Osteoblast (primary cell): Measurements from ENCODE around the gene TRIM38. TPM values are rescaled to one million over a fixed set of nuclear protein-coding genes. Genes with fewer than 3 reads are reported as not detected.
A peak's percentile ranks its signal among the peaks of the same experiment; 100 is the strongest.

Source experiments
- DNase-seq: peaks from one replicate; pipeline ENCODE4 v3.0.0; 2011; ENCODE audit warnings: low spot score, mixed read lengths; ENCODE audit not compliant: insufficient read length; ENCODE audit errors: missing footprints
- H2AFZ ChIP-seq: 2 replicates; pipeline ENCODE4 v1.6.0; 2011; ENCODE audit warnings: mild to moderate bottlenecking, low read length
- H3K27ac ChIP-seq: 2 replicates; pipeline ENCODE4 v1.5.1; 2011; ENCODE audit warnings: mild to moderate bottlenecking, low read depth, low read length, moderate library complexity
- H3K27me3 ChIP-seq: 2 replicates; pipeline ENCODE4 v1.6.0; 2012; ENCODE audit warnings: mild to moderate bottlenecking, control low read depth, inconsistent platforms, low read length, moderate library complexity; ENCODE audit not compliant: insufficient read depth
- H3K36me3 ChIP-seq: 2 replicates; pipeline ENCODE4 v1.5.1; 2011; ENCODE audit warnings: mild to moderate bottlenecking, low read length, control low read depth, moderate library complexity; ENCODE audit not compliant: insufficient read depth
- H3K4me1 ChIP-seq: 2 replicates; pipeline ENCODE4 v1.5.1; 2011; ENCODE audit warnings: mild to moderate bottlenecking, low read length, control low read depth, moderate library complexity; ENCODE audit not compliant: insufficient read depth
- H3K4me2 ChIP-seq: 2 replicates; pipeline ENCODE4 v1.6.0; 2011; ENCODE audit warnings: mild to moderate bottlenecking, low read length; ENCODE audit not compliant: insufficient read depth
- H3K4me3 ChIP-seq: fragments of 200-600 bp; sonication (generic); 3 replicates; pipeline ENCODE4 v1.5.1; 2012; ENCODE audit warnings: mild to moderate bottlenecking, low read length, inconsistent platforms; ENCODE audit not compliant: insufficient read depth
- H3K79me2 ChIP-seq: 2 replicates; pipeline ENCODE4 v1.6.0; 2012; ENCODE audit warnings: mild to moderate bottlenecking, low read length, control low read depth, inconsistent platforms; ENCODE audit not compliant: insufficient read depth
- H3K9me3 ChIP-seq: 2 replicates; pipeline ENCODE4 v1.5.1; 2011; ENCODE audit warnings: low read depth, low read length, control low read depth
- H4K20me1 ChIP-seq: 2 replicates; pipeline ENCODE4 v1.6.0; 2012; ENCODE audit warnings: mild to moderate bottlenecking, low read length, control low read depth; ENCODE audit not compliant: insufficient read depth
- CTCF ChIP-seq: IDR thresholded peaks from 2 replicates; pipeline ENCODE4 v1.5.1; 2011; ENCODE audit warnings: mild to moderate bottlenecking, low read depth, low read length, moderate library complexity; ENCODE audit errors: extremely low read depth
- total RNA-seq: library from RNA; depleted of rRNA; stranded (reverse); fragments of >200 nt; gene quantifications from 2 replicates; pipeline ENCODE4 v1.2.3, GENCODE V29; 2012

The TRIM38 gene
- total RNA-seq, 1 donor = 13.0 TPM

GRCh38 chr6:26025894-26026832 lies 63.6 kb downstream of the TRIM38 start:
- Histone ChIP-seq H3K27me3 (no peaks in the 10 kb centered on the region), H3K4me1 (peaks cover 23% of the 10 kb centered on the region), H3K4me2 (peak overlapping the region; percentile 94), H4K20me1 (no peaks in the 10 kb centered on the region), H3K36me3 (no peaks in the 10 kb centered on the region), H2AFZ (peak overlapping the region; percentile 80), H3K79me2 (no peaks in the 10 kb centered on the region), H3K9me3 (no peaks in the 10 kb centered on the region), H3K27ac (peak overlapping the region; percentile 95), H3K4me3 (peak overlapping the region; percentile 82)
- DNase-seq = no peak
- peak; percentile 97 for TF ChIP-seq CTCF

- H3K27me3 ChIP-seq = no peaks in the 10 kb centered on the region
- peak overlapping the region; percentile 95 for H3K27ac ChIP-seq
- peak overlapping the region; percentile 82 for H3K4me3 ChIP-seq
- no peaks in the 10 kb centered on the region for H4K20me1 ChIP-seq
- H2AFZ ChIP-seq = peak overlapping the region; percentile 80
- H3K36me3 ChIP-seq = no peaks in the 10 kb centered on the region
- H3K9me3 ChIP-seq = no peaks in the 10 kb centered on the region
- H3K4me1 ChIP-seq = peaks cover 18% of the 10 kb centered on the region
- H3K79me2 ChIP-seq = no peaks in the 10 kb centered on the region
- DNase-seq = no peak
- TF ChIP-seq CTCF = no peak
- peak overlapping the region; percentile 94 for H3K4me2 ChIP-seq
These were observed 64.4 kb downstream of the TRIM38 start for GRCh38 chr6:26026833-26027490.

- Histone ChIP-seq H2AFZ (peak overlapping the region; percentile 80), H3K27ac (peak overlapping the region; percentile 95), H3K4me2 (peak overlapping the region; percentile 94), H3K4me3 (peak overlapping the region; percentile 82), H4K20me1 (no peaks in the 10 kb centered on the region), H3K4me1 (peaks cover 22% of the 10 kb centered on the region), H3K27me3 (no peaks in the 10 kb centered on the region), H3K36me3 (no peaks in the 10 kb centered on the region), H3K79me2 (no peaks in the 10 kb centered on the region), H3K9me3 (no peaks in the 10 kb centered on the region)
- no peak for TF ChIP-seq CTCF
- DNase-seq = no peak
These were observed 65.0 kb downstream of the TRIM38 start for GRCh38 chr6:26027491-26028211.
